Muscle of back (tissue), 11 donors: ENCODE measurements around the gene NFIC. TPM values are rescaled to one million over a fixed set of nuclear protein-coding genes. Genes with fewer than 3 reads are reported as not detected.
"Not testable (repeated sequence)": the region's sequence is repeated elsewhere in the genome, so short reads cannot be mapped to it uniquely, and the experiment has no call there.

Experiments
- DNase-seq, 3 donors: peaks; one replicate each; pipeline versions ENCODE4 v3.0.0 to v3.0.0-alpha.2; 2013
- polyA plus RNA-seq, 10 donors: library from polyadenylated mRNA; unstranded; fragments of 120-200 nt; gene quantifications; one replicate each; pipeline ENCODE4 v1.2.1, GENCODE V29; 2013; ENCODE audit not compliant: insufficient read length in 10 of 10

NFIC gene
- polyA plus RNA-seq, 10 donors = 35.1 to 50.8 (median 39.2) TPM

GRCh38 chr19:3370728-3371591 is 4.6 kb downstream of the NFIC start:
- DNase-seq = peak in 1 of 3 donors; percentile 54

- DNase-seq = no peak
Observed at GRCh38 chr19:3372413-3372812, 6.0 kb downstream of the NFIC start.

GRCh38 chr19:3373971-3374368 is 7.6 kb downstream of the NFIC start:
- no peak for DNase-seq

- DNase-seq = no peak
Observed at GRCh38 chr19:3374369-3375112, 8.2 kb downstream of the NFIC start.

- peak in 2 of 3 donors; percentile 79 to 88 for DNase-seq
Observed at GRCh38 chr19:3375221-3376090, 9.1 kb downstream of the NFIC start.

GRCh38 chr19:3376091-3376455 is 9.7 kb downstream of the NFIC start:
- not testable (repeated sequence) for DNase-seq

GRCh38 chr19:3378352-3379150 is 12.2 kb downstream of the NFIC start:
- DNase-seq = no peak

GRCh38 chr19:3380829-3381228 is 14.4 kb downstream of the NFIC start:
- no peak for DNase-seq

- no peak for DNase-seq
Observed at GRCh38 chr19:3381701-3382372, 15.5 kb downstream of the NFIC start.

GRCh38 chr19:3382460-3383100 is 16.2 kb downstream of the NFIC start:
- DNase-seq = no peak

GRCh38 chr19:3383121-3383722 is 16.8 kb downstream of the NFIC start:
- peak in 1 of 3 donors; percentile 71 for DNase-seq

GRCh38 chr19:3386447-3387234 is 20.3 kb downstream of the NFIC start:
- DNase-seq = no peak

- DNase-seq = peak; percentile 70 to 85 (median 77)
Observed at GRCh38 chr19:3387645-3388589, 21.5 kb downstream of the NFIC start.

GRCh38 chr19:3389446-3389778 is 23.0 kb downstream of the NFIC start:
- no peak for DNase-seq

- no peak for DNase-seq
Observed at GRCh38 chr19:3389876-3390371, 23.5 kb downstream of the NFIC start.

- DNase-seq = not testable (repeated sequence)
Observed at GRCh38 chr19:3391911-3392310, 25.5 kb downstream of the NFIC start.

- peak; percentile 67 to 77 (median 69) for DNase-seq
Observed at GRCh38 chr19:3392480-3392879, 26.1 kb downstream of the NFIC start.

- DNase-seq = no peak
Observed at GRCh38 chr19:3396881-3397265, 30.5 kb downstream of the NFIC start.
